Thyroid gland (tissue), 4 donors: ENCODE results near the gene STK16. TPM values are rescaled to one million over a fixed set of nuclear protein-coding genes. Genes with fewer than 3 reads are reported as not detected.

Source experiments
- DNase-seq, 2 donors: peaks; one replicate each; pipeline ENCODE4 v3.0.0-alpha.2; 2019
- H3K27ac ChIP-seq, 3 donors: fragments of 200-600 bp; sonication (generic); 1 replicate in 2 of 3; 2 replicates in 1 of 3; pipeline ENCODE4 v1.5.1; 2016 to 2019; ENCODE audit warnings: mild to moderate bottlenecking in 1 of 3, moderate library complexity in 1 of 3
- H3K27me3 ChIP-seq: fragments of 200-600 bp; sonication (generic); one replicate; pipeline ENCODE4 v1.5.1; 2019
- H3K36me3 ChIP-seq, 2 donors: fragments of 200-600 bp; sonication (generic); one replicate each; pipeline ENCODE4 v1.5.1; 2016 to 2019
- H3K4me1 ChIP-seq, 2 donors: fragments of 200-600 bp; sonication (generic); one replicate each; pipeline ENCODE4 v1.5.1; 2017 to 2019
- H3K4me3 ChIP-seq, 3 donors: fragments of 200-600 bp; sonication (generic); replicated peaks in 1 of 3; 1 replicate in 2 of 3; 2 replicates in 1 of 3; pipeline ENCODE4 v1.5.1; 2016; ENCODE audit warnings: mild to moderate bottlenecking in 1 of 3
- H3K9me3 ChIP-seq: fragments of 200-600 bp; sonication (generic); one replicate; pipeline ENCODE4 v1.5.1; 2017
- POLR2A ChIP-seq, 2 donors: fragments of 450-650 bp; IDR thresholded peaks; one replicate each; pipeline ENCODE4 v1.6.1; 2017; ENCODE audit warnings: antibody characterized with exemption in 2 of 2, mild to moderate bottlenecking in 2 of 2, moderate library complexity in 1 of 2
- WGBS, 2 donors: methylation state at CpG; one replicate each; pipeline ENCODE4 v1.1.5; 2017; 5-methylcytosine and 5-hydroxymethylcytosine counted together
- intact Hi-C: fragments of 100-400 bp; cut with DNase I; formaldehyde crosslinking; loops from one replicate; pipeline ENCODE4 v1.15.1; 2023
- total RNA-seq, 4 donors: library from RNA; depleted of rRNA; stranded (reverse); fragments of >200 nt; gene quantifications; one replicate each; pipeline ENCODE4 v1.2.3, GENCODE V29; 2016
- TF ChIP-seq, protein P1 (sequence below), 6 experiments: fragments of 200-600 bp in 3 of 6; fragments of 450-650 bp in 3 of 6; sonication (generic) in 3 of 6; IDR thresholded peaks; one replicate each; pipeline ENCODE4 v1.5.1; 2016 to 2019; ENCODE audit warnings: antibody characterized with exemption in 6 of 6, mild to moderate bottlenecking in 2 of 6, inconsistent platforms in 1 of 6, moderate library complexity in 1 of 6

The STK16 gene
- total RNA-seq, 4 donors from 2014 or later: 19.5 to 33.0 (median 24.9) TPM

DNA sequence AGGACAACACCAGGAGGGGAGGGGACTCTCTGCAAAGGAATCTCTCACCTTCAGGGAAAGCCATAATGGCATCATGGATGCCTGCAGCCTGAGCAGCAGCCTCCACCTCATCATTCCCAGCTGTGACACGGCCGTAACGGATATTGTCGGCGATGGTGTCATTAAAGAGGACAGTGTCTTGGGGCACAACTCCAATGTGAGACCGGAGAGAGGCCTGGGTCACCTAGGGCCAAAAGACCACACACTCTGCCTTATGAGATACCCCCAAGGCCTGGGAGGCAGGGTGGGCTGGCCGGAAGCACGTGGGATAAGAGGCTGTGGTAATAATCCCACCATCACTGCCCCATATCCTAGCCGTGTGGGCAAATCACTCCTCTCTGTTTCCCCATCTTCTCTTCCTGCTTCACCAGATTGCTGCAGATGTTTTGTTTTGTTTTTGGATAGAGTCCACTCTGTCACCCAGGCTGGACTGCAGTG lies 34.4 kb upstream of the STK16 start:
- H3K9me3 ChIP-seq: no peaks in the 10 kb centered on the region
- peak overlapping the region in 1 of 3 donors; percentile 94 for H3K27ac ChIP-seq
- H3K27me3 ChIP-seq: no peaks in the 10 kb centered on the region
- H3K4me1 ChIP-seq: peaks cover 17 to 26% of the 10 kb centered on the region in 2 donors
- TF ChIP-seq POLR2A (IDR thresholded peaks at IDR 0.05): no peak
- TF ChIP-seq, protein P1, sequence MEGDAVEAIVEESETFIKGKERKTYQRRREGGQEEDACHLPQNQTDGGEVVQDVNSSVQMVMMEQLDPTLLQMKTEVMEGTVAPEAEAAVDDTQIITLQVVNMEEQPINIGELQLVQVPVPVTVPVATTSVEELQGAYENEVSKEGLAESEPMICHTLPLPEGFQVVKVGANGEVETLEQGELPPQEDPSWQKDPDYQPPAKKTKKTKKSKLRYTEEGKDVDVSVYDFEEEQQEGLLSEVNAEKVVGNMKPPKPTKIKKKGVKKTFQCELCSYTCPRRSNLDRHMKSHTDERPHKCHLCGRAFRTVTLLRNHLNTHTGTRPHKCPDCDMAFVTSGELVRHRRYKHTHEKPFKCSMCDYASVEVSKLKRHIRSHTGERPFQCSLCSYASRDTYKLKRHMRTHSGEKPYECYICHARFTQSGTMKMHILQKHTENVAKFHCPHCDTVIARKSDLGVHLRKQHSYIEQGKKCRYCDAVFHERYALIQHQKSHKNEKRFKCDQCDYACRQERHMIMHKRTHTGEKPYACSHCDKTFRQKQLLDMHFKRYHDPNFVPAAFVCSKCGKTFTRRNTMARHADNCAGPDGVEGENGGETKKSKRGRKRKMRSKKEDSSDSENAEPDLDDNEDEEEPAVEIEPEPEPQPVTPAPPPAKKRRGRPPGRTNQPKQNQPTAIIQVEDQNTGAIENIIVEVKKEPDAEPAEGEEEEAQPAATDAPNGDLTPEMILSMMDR (IDR thresholded peaks at IDR 0.05): no peak
- peaks cover 27 to 58% of the 10 kb centered on the region in 2 donors for H3K36me3 ChIP-seq
- no peak for DNase-seq
- intact Hi-C loops: loop anchor here (5.0 kb wide), 1 partner anchor 34 kb away; the partner anchor contains the start of genes CNPPD1 and RETREG2
- no peak overlapping the region for H3K4me3 ChIP-seq
- WGBS, 2 donors: 91 to 93% methylated on average over 9 of the region's 9 CpGs

DNA sequence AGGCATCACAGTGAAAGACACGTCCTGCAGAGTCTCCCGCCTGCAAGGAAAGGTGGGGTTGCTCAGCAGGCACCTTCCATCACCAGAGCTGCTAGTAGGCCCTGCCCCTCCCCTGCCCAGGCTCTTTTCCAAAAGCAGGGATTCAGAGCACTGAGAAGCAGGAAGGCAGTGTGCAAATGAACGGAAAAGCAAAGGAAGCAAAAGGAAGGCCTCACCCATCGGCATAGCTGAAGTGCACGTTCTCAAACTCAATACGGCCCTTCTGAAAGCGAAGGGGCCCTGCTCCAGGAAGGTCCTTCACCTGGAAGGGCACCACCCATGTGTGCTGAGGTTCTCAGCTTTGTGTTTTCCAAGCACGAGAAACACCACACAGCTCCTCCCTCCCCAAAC lies 32.3 kb upstream of the STK16 start:
- H3K4me1 ChIP-seq: peaks cover 21 to 26% of the 10 kb centered on the region in 2 donors
- H3K4me3 ChIP-seq: no peak overlapping the region
- no peak for TF ChIP-seq POLR2A (IDR thresholded peaks at IDR 0.05)
- TF ChIP-seq, protein P1 (IDR thresholded peaks at IDR 0.05): no peak
- no peaks in the 10 kb centered on the region for H3K27me3 ChIP-seq
- peak overlapping the region in 1 of 3 donors; percentile 0 for H3K27ac ChIP-seq
- intact Hi-C loops: loop anchor here (5.0 kb wide), 1 partner anchor 36 kb away; the partner anchor contains the start of genes CNPPD1 and RETREG2
- DNase-seq: no peak
- 81 to 88% methylated on average over 8 of the region's 8 CpGs for WGBS, 2 donors
- H3K36me3 ChIP-seq: peaks cover 27 to 58% of the 10 kb centered on the region in 2 donors
- H3K9me3 ChIP-seq: no peaks in the 10 kb centered on the region

DNA sequence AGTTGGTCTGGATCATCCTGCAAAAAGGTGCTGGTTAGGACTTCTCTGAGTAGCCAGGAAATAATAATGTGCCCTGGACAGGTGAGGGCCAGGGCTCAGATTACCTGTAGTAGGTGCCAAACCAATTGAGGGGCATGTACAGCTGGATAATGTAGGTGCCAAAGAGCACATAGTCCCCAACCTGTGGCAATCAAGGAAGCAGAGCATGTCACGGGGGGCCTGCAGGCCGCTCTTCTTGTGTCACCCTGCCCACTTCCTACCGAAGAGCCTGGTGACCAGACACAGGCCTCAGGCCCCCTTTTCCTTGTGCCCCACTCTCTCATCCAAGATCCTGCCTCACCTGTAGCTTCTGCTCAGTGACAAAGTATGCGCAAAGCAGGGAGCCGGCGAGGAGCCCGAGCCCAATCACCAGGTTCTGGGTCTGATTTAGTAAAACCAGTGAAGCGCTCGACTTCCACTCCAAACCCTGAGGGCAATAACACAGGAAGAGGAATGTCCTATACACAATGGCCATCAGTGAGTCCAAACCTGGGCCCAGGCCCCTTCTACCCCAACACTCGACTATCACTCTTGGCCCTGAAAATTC lies 31.7 kb upstream of the STK16 start:
- no peak for DNase-seq
- TF ChIP-seq, protein P1 (IDR thresholded peaks at IDR 0.05): no peak
- no peaks in the 10 kb centered on the region for H3K27me3 ChIP-seq
- intact Hi-C loops: loop anchor here (5.0 kb wide), 1 partner anchor 36 kb away; the partner anchor contains the start of genes CNPPD1 and RETREG2
- H3K9me3 ChIP-seq: no peaks in the 10 kb centered on the region
- H3K4me1 ChIP-seq: peaks cover 19 to 21% of the 10 kb centered on the region in 2 donors
- WGBS, 2 donors: 93 to 96% methylated on average over 7 to 10 of the region's 10 CpGs
- H3K36me3 ChIP-seq: peaks cover 27 to 54% of the 10 kb centered on the region in 2 donors
- peak overlapping the region in 1 of 3 donors; percentile 0 for H3K27ac ChIP-seq
- no peak overlapping the region for H3K4me3 ChIP-seq

DNA sequence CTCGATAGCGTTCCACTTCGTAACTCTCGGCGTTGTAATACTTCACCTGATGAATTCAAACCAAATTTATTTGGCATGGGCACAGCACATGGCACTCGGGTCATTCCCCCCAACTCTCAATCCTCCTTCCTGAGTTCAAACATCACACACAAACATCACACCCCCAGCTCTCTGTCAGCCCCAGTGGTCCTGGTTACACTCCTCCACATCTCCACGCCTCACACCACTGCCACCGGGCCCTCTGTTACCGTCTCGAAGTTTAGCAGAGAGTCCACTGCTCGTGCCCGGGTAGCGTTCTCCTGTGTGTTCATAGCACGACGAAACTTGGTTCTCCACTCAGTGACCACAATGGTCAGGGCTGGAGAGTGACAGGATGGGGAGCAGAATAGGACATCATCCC lies 31.1 kb upstream of the STK16 start:
- H3K27me3 ChIP-seq: no peaks in the 10 kb centered on the region
- H3K4me3 ChIP-seq: no peak overlapping the region
- H3K9me3 ChIP-seq: no peaks in the 10 kb centered on the region
- intact Hi-C loops: loop anchor here (5.0 kb wide), 1 partner anchor 37 kb away; the partner anchor contains the start of genes CNPPD1 and RETREG2
- no peak for DNase-seq
- WGBS, 2 donors: 95 to 97% methylated on average over 15 of the region's 15 CpGs
- H3K36me3 ChIP-seq: peaks cover 27 to 49% of the 10 kb centered on the region in 2 donors
- H3K4me1 ChIP-seq: peaks cover 17% of the 10 kb centered on the region in 2 donors
- H3K27ac ChIP-seq: peak overlapping the region in 1 of 3 donors; percentile 0
- TF ChIP-seq, protein P1 (IDR thresholded peaks at IDR 0.05): no peak
- no peak for TF ChIP-seq POLR2A (IDR thresholded peaks at IDR 0.05)

DNA sequence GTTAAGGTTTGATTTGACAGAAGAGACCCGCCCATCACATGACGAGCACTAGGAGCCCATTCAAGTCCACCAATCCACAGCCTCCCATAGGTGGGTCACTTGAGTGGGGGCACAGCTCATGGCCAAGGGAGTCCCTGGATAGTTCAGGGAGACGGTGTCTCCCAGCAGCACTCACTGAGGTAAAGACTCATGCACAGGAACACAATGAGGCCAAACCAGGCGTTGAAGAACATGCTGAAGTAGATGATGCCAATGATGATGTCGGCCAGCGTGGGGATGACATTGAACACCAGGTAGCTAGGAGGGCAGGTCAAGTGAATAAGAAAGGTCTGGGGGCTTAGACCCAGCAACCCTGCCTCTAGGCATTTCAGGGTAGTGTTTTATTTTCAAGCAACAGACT lies 30.5 kb upstream of the STK16 start:
- Histone ChIP-seq H3K4me3 (no peak overlapping the region), H3K36me3 (peaks cover 25 to 42% of the 10 kb centered on the region in 2 donors), H3K9me3 (no peaks in the 10 kb centered on the region), H3K27me3 (no peaks in the 10 kb centered on the region), H3K27ac (no peak overlapping the region), H3K4me1 (peaks cover 21 to 23% of the 10 kb centered on the region in 2 donors)
- TF ChIP-seq, protein P1 (IDR thresholded peaks at IDR 0.05): no peak
- no peak for TF ChIP-seq POLR2A (IDR thresholded peaks at IDR 0.05)
- 94 to 97% methylated on average over 6 of the region's 6 CpGs for WGBS, 2 donors
- intact Hi-C loops: loop anchor here (5.0 kb wide), 1 partner anchor 37 kb away; the partner anchor contains the start of genes CNPPD1 and RETREG2
- no peak for DNase-seq
